HepG2 (cell line): ENCODE data around the gene GNRH2. TPM values are rescaled to one million over a fixed set of nuclear protein-coding genes. Genes with fewer than 3 reads are reported as not detected.

Source experiments
- DNMT1 ChIP-seq: sonication (generic); formaldehyde crosslinking; IDR thresholded peaks from 2 replicates; pipeline ENCODE4 v1.5.1; 2020; ENCODE audit warnings: mild to moderate bottlenecking, missing genetic modification reagents
- FOSL2 ChIP-seq: sonication (generic); formaldehyde crosslinking; IDR thresholded peaks from 2 replicates; pipeline ENCODE4 v1.4.0; 2020; ENCODE audit warnings: missing genetic modification reagents
- GATAD2A ChIP-seq: IDR thresholded peaks from 2 replicates; pipeline ENCODE4 v1.6.1; 2016
- GPN1 ChIP-seq: sonication (generic); formaldehyde crosslinking; IDR thresholded peaks from 2 replicates; pipeline ENCODE4 v1.5.1; 2020; ENCODE audit warnings: missing genetic modification reagents, borderline replicate concordance
- HES4 ChIP-seq: sonication (generic); formaldehyde crosslinking; IDR thresholded peaks from 2 replicates; pipeline ENCODE4 v1.9.0; 2021; ENCODE audit warnings: mild to moderate bottlenecking, missing genetic modification reagents, borderline replicate concordance
- HMGXB3 ChIP-seq: sonication (generic); formaldehyde crosslinking; IDR thresholded peaks from 2 replicates; pipeline ENCODE4 v1.4.0; 2020; ENCODE audit warnings: missing genetic modification reagents, borderline replicate concordance
- KDM3A ChIP-seq: IDR thresholded peaks from 2 replicates; pipeline ENCODE4 v1.6.1; 2018; ENCODE audit warnings: low read depth, missing compliant biosample characterization
- KDM5B ChIP-seq: sonication (generic); formaldehyde crosslinking; IDR thresholded peaks from 2 replicates; pipeline ENCODE4 v1.4.0; 2020; ENCODE audit warnings: missing genetic modification reagents, mild to moderate bottlenecking, borderline replicate concordance
- NCOR1 ChIP-seq: fragments of 200-600 bp; sonication (generic); IDR thresholded peaks from 2 replicates; pipeline ENCODE4 v1.7.0; 2017; ENCODE audit warnings: antibody characterized with exemption, low read length, borderline replicate concordance
- NR2C2 ChIP-seq: sonication (generic); formaldehyde crosslinking; IDR thresholded peaks from 2 replicates; pipeline ENCODE4 v1.4.0; 2020; ENCODE audit warnings: missing genetic modification reagents, mild to moderate bottlenecking, moderate library complexity, borderline replicate concordance
- NR2F6 ChIP-seq, 2 experiments: IDR thresholded peaks; 2 replicates each; pipeline ENCODE4 v1.6.1; 2016; ENCODE audit warnings: antibody characterized with exemption in 1 of 2, mild to moderate bottlenecking in 1 of 2
- PPARG ChIP-seq: conservative IDR thresholded peaks from 2 replicates; pipeline ENCODE4 v1.6.1; 2016; ENCODE audit warnings: missing biosample characterization, missing genetic modification reagents
- SUZ12 ChIP-seq: fragments of 150-350 bp; IDR thresholded peaks from 2 replicates; pipeline ENCODE4 v1.6.1; 2014; ENCODE audit warnings: low read depth, low read length
- THAP7 ChIP-seq: sonication (generic); formaldehyde crosslinking; IDR thresholded peaks from 2 replicates; pipeline ENCODE4 v1.8.1; 2023; ENCODE audit warnings: mild to moderate bottlenecking, missing genetic modification reagents
- ZBTB38 ChIP-seq: sonication (generic); formaldehyde crosslinking; IDR thresholded peaks from 2 replicates; pipeline ENCODE4 v1.5.1; 2020; ENCODE audit warnings: mild to moderate bottlenecking, missing genetic modification reagents
- ZFP36L1 ChIP-seq: sonication (generic); formaldehyde crosslinking; IDR thresholded peaks from 2 replicates; pipeline ENCODE4 v1.8.0; 2022; ENCODE audit warnings: mild to moderate bottlenecking, missing genetic modification reagents, moderate library complexity
- ZFP41 ChIP-seq: sonication (generic); formaldehyde crosslinking; IDR thresholded peaks from 2 replicates; pipeline ENCODE4 v1.4.0; 2020; ENCODE audit warnings: mild to moderate bottlenecking, missing genetic modification reagents, borderline replicate concordance
- ZNF101 ChIP-seq: sonication (generic); formaldehyde crosslinking; IDR thresholded peaks from 2 replicates; pipeline ENCODE4 v1.4.0; 2020; ENCODE audit warnings: mild to moderate bottlenecking, low read depth, missing genetic modification reagents, borderline replicate concordance
- ZNF235 ChIP-seq: sonication (generic); formaldehyde crosslinking; IDR thresholded peaks from 2 replicates; pipeline ENCODE4 v1.8.1; 2023; ENCODE audit warnings: mild to moderate bottlenecking, missing genetic modification reagents, borderline replicate concordance
- ZNF317 ChIP-seq: sonication (generic); formaldehyde crosslinking; IDR thresholded peaks from 2 replicates; pipeline ENCODE4 v1.5.0; 2020; ENCODE audit warnings: mild to moderate bottlenecking, missing genetic modification reagents
- ZNF607 ChIP-seq: sonication (generic); formaldehyde crosslinking; IDR thresholded peaks from 2 replicates; pipeline ENCODE4 v1.5.1; 2020; ENCODE audit warnings: missing genetic modification reagents, mild to moderate bottlenecking, borderline replicate concordance
- ZNF709 ChIP-seq: sonication (generic); formaldehyde crosslinking; IDR thresholded peaks from 2 replicates; pipeline ENCODE4 v1.5.0; 2020; ENCODE audit warnings: mild to moderate bottlenecking, missing genetic modification reagents
- ZNF747 ChIP-seq: sonication (generic); formaldehyde crosslinking; IDR thresholded peaks from 2 replicates; pipeline ENCODE4 v1.8.1; 2023; ENCODE audit warnings: missing genetic modification reagents, mild to moderate bottlenecking, borderline replicate concordance
- ZNF766 ChIP-seq: sonication (generic); formaldehyde crosslinking; IDR thresholded peaks from 2 replicates; pipeline ENCODE4 v1.5.0; 2020; ENCODE audit warnings: missing genetic modification reagents, borderline replicate concordance
- polyA plus RNA-seq, 8 experiments: library from polyadenylated mRNA; depleted of rRNA in 3 of 8; stranded (reverse) in 7 of 8; unstranded in 1 of 8; fragments of >200 nt; fragmentation: Illumina TruSeq in 4 of 8; extraction: Trizol in 4 of 8; gene quantifications; 2 replicates each; pipeline versions ENCODE4 v1.2.1 to v1.2.3, GENCODE V29; 2011 to 2016; ENCODE audit warnings: low read depth in 4 of 8, missing spikeins in 1 of 8, mixed read lengths in 1 of 8; ENCODE audit not compliant: insufficient read depth in 1 of 8
- total RNA-seq, 5 experiments: library from RNA; depleted of rRNA; stranded (reverse); fragments of >200 nt; fragmentation: Illumina TruSeq; extraction: Trizol; gene quantifications; 2 replicates each; pipeline ENCODE4 v1.2.3, GENCODE V29; 2016; ENCODE audit warnings: low read depth in 1 of 5

GNRH2 gene
- total and polyA plus RNA-seq, 2 of the 13 experiments (the other 11 are each of a cell fraction or from before 2014, with no cell fraction given) = 0.28 TPM; not detected in 1

DNA sequence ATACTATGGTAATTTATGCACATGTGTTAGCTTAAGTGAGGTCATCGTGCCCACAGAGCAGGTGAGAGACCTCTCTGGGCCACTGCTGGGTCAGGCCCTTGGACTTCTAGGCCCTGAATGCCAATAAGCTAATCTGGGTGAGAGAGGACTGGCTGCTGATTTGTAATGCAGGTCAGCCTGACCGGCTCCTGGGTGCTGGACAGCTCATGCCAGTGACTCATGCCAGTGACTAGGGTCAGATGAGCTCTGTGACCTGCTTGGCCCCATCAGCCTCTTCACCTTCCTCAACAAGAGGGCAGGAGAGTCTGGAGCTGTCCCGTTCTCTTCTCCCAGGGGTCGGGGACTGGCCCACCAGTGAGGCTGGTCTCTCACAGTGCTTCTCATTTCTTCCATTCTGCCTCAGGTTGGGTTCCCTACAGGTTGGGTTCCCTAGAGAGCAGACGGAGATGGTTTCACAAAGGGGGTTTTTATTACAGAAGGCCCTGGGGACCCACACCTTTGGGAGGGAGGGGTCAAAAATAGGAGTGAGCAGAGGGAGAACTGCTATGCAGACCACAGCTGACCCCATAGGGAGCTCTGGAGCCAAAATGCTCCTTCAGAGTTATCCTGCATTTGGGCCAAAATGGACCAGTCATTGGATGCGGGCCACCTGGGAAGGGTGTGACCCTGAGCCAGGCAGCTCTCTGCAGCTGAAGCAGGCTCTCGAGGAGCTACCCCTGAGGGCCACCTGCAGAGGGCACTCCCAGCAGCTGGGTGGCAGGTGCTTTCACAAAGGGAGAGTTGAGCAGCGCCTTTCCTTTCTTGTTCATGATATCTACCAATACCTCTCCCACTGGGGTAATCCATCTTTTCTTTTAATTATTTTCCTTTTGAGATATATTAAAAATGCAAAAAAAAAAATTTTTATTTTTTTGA lies 25.8 kb downstream of the GNRH2 start (continued):
- TF ChIP-seq THAP7 (CRISPR knock-in tag) = no peak
- no peak for TF ChIP-seq KDM3A (CRISPR knock-in tag)
- 0 out of 2 replicates have a peak, but pooled peaks have one; percentile 15 for TF ChIP-seq ZBTB38 (CRISPR knock-in tag)
- 0 out of 2 replicates have a peak, but pooled peaks have one; percentile 11 for TF ChIP-seq HES4 (CRISPR knock-in tag)
- no peak for TF ChIP-seq ZFP41 (CRISPR knock-in tag)
- no peak for TF ChIP-seq ZFP36L1 (CRISPR knock-in tag)
- no peak for TF ChIP-seq ZNF607 (CRISPR knock-in tag)
- peak; percentile 1; the same call in 1 of the 2 replicates for TF ChIP-seq NR2F6 (IDR thresholded peaks at IDR 0.05)
- peak; percentile 67; the same call in 1 of the 2 replicates for TF ChIP-seq NR2F6 (CRISPR knock-in tag; IDR thresholded peaks at IDR 0.05)
- TF ChIP-seq GATAD2A (CRISPR knock-in tag) = peak; percentile 5; the same call in 1 of the 2 replicates
- TF ChIP-seq NCOR1 = no peak
- TF ChIP-seq HMGXB3 (CRISPR knock-in tag) = no peak
- TF ChIP-seq KDM5B (CRISPR knock-in tag) = peak; percentile 20; the same call in 1 of the 2 replicates
- TF ChIP-seq PPARG = no peak
- no peak for TF ChIP-seq ZNF766 (CRISPR knock-in tag)
- TF ChIP-seq FOSL2 (CRISPR knock-in tag) = peak; percentile 93
- no peak for TF ChIP-seq ZNF317 (CRISPR knock-in tag)
- no peak for TF ChIP-seq ZNF235 (CRISPR knock-in tag)
- TF ChIP-seq NR2C2 = no peak
- no peak for TF ChIP-seq GPN1 (CRISPR knock-in tag)
- TF ChIP-seq ZNF747 = no peak
- TF ChIP-seq ZNF709 (CRISPR knock-in tag) = 0 out of 2 replicates have a peak, but pooled peaks have one; percentile 27
- no peak for TF ChIP-seq ZNF101
- 0 out of 2 replicates have a peak, but pooled peaks have one; percentile 40 for TF ChIP-seq DNMT1 (CRISPR knock-in tag)
- no peak for TF ChIP-seq SUZ12
